SK-N-MC (cell line): Measurements from ENCODE around the gene ATP6V1G2.

ENCODE experiments used
- EZH2 ChIP-seq: fragments of 200-600 bp; sonication (generic); IDR thresholded peaks from one replicate; pipeline ENCODE4 v1.6.1; 2017; ENCODE audit warnings: antibody characterized with exemption
- FOXP2 ChIP-seq: optimal IDR thresholded peaks from 2 replicates; pipeline ENCODE3; 2011; ENCODE audit warnings: mild to moderate bottlenecking, moderate library complexity; ENCODE audit not compliant: insufficient read depth; ENCODE audit errors: extremely low read length, control extremely low read depth
- POLR2AphosphoS5 ChIP-seq: IDR thresholded peaks from 2 replicates; pipeline ENCODE4 v1.6.1; 2012; ENCODE audit warnings: mild to moderate bottlenecking, low read depth, low read length, borderline replicate concordance

GRCh38 chr6:31546958-31547726, 734 bp upstream of the ATP6V1G2 start, which contains the start of gene NFKBIL1:
- TF ChIP-seq POLR2AphosphoS5: peak; percentile 74
- no peak for TF ChIP-seq EZH2
- TF ChIP-seq FOXP2: no peak
